SK-N-SH (cell line): ENCODE data around the gene ANKRD12. TPM values are rescaled to one million over a fixed set of nuclear protein-coding genes. Genes with fewer than 3 reads are reported as not detected.

Source experiments
- CTCF ChIA-PET: fragments of 300-600, 350-600 bp; formaldehyde crosslinking; extraction: SDS; loops from one replicate; lab custom pipeline; 2021; lab: Yijun Ruan, JAX
- POLR2A ChIA-PET: fragments of 350-600 bp; sonication (Branson Sonifier 250); formaldehyde crosslinking; extraction: SDS; loops from one replicate; lab custom pipeline; 2020; ENCODE audit warnings: antibody characterized with exemption, inconsistent platforms; lab: Yijun Ruan, JAX
- DNase-seq: peaks from one replicate; pipeline ENCODE4 v3.0.0; 2012
- H2AFZ ChIP-seq: fragments of 200-600 bp; sonication (generic); 2 replicates; pipeline ENCODE4 v1.8.1; 2016; ENCODE audit warnings: antibody characterized with exemption, mild to moderate bottlenecking, low read depth
- H3F3A ChIP-seq: fragments of 200-600 bp; sonication (generic); replicated peaks from 2 replicates; pipeline ENCODE3; 2016; ENCODE audit warnings: antibody characterized with exemption, mild to moderate bottlenecking; ENCODE audit not compliant: insufficient read depth
- H3K27ac ChIP-seq, 2 experiments: fragments of 200-500 bp in 1 of 2; fragments of 200-600 bp in 1 of 2; sonication (Bioruptor generic) in 1 of 2; sonication (generic), shearing (Covaris generic) in 1 of 2; 2 replicates each; pipeline versions ENCODE4 v1.5.1 to v1.6.1; 2014 to 2016; ENCODE audit warnings: low read depth in 2 of 2, inconsistent platforms in 1 of 2, low read length in 1 of 2, mild to moderate bottlenecking in 1 of 2, mixed read lengths in 1 of 2
- H3K27me3 ChIP-seq: fragments of 200-600 bp; sonication (generic), shearing (Covaris generic); 2 replicates; pipeline ENCODE4 v1.6.1; 2016; ENCODE audit warnings: mixed run types; ENCODE audit not compliant: insufficient read depth
- H3K36me3 ChIP-seq, 2 experiments: fragments of 200-500 bp in 1 of 2; fragments of 200-600 bp in 1 of 2; sonication (Bioruptor generic) in 1 of 2; sonication (generic) in 1 of 2; replicated peaks in 1 of 2; 2 replicates each; pipeline versions ENCODE3 to v1.5.1; 2014 to 2016; ENCODE audit warnings: low read length in 1 of 2, mild to moderate bottlenecking in 1 of 2; ENCODE audit not compliant: insufficient read depth in 2 of 2, control insufficient read depth in 1 of 2
- H3K4me1 ChIP-seq, 2 experiments: fragments of 200-500 bp in 1 of 2; fragments of 200-600 bp in 1 of 2; sonication (Bioruptor generic) in 1 of 2; sonication (generic), shearing (Covaris generic) in 1 of 2; 2 replicates each; pipeline versions ENCODE4 v1.5.1 to v1.6.1; 2014 to 2016; ENCODE audit warnings: low read depth in 1 of 2, low read length in 1 of 2, mixed run types in 1 of 2; ENCODE audit not compliant: insufficient read depth in 2 of 2, control insufficient read depth in 1 of 2
- H3K4me2 ChIP-seq: fragments of 200-600 bp; sonication (generic), shearing (Covaris generic); 2 replicates; pipeline ENCODE4 v1.6.1; 2017; ENCODE audit warnings: mixed run types
- H3K4me3 ChIP-seq, 2 experiments: fragments of 200-500 bp in 1 of 2; fragments of 200-600 bp in 1 of 2; sonication (Bioruptor generic) in 1 of 2; sonication (generic), shearing (Covaris generic) in 1 of 2; 2 replicates each; pipeline versions ENCODE4 v1.5.1 to v1.8.1; 2014 to 2016; ENCODE audit warnings: low read depth in 2 of 2, inconsistent platforms in 1 of 2, low read length in 1 of 2, mild to moderate bottlenecking in 1 of 2, mixed read lengths in 1 of 2, moderate library complexity in 1 of 2
- H3K79me2 ChIP-seq: fragments of 200-600 bp; sonication (generic); 2 replicates; pipeline ENCODE4 v1.8.1; 2017; ENCODE audit warnings: mild to moderate bottlenecking; ENCODE audit not compliant: insufficient read depth
- H3K9ac ChIP-seq: fragments of 200-600 bp; sonication (generic); 2 replicates; pipeline ENCODE4 v1.6.1; 2017; ENCODE audit warnings: mixed run types
- H3K9me2 ChIP-seq: fragments of 200-600 bp; sonication (generic); 2 replicates; pipeline ENCODE4 v1.6.1; 2017; ENCODE audit warnings: mixed run types
- H3K9me3 ChIP-seq: fragments of 200-600 bp; sonication (generic); 2 replicates; pipeline ENCODE4 v1.6.1; 2017; ENCODE audit warnings: mixed run types, mild to moderate bottlenecking, moderate library complexity
- H4K20me1 ChIP-seq: fragments of 200-600 bp; sonication (generic); 2 replicates; pipeline ENCODE4 v1.6.1; 2017; ENCODE audit warnings: mild to moderate bottlenecking, mixed run types; ENCODE audit not compliant: insufficient read depth
- ELF1 ChIP-seq: IDR thresholded peaks from 2 replicates; pipeline ENCODE4 v1.4.0; 2012
- EP300 ChIP-seq, 2 experiments: IDR thresholded peaks; 2 replicates each; pipeline versions ENCODE4 v1.4.0 to v1.6.1; 2012; ENCODE audit warnings: borderline replicate concordance in 1 of 2, low read depth in 1 of 2, low read length in 1 of 2
- FOSL2 ChIP-seq: IDR thresholded peaks from 2 replicates; pipeline ENCODE4 v1.4.0; 2012; ENCODE audit warnings: low read depth, mild to moderate bottlenecking, moderate library complexity, borderline replicate concordance
- FOXJ3 ChIP-seq: sonication (generic); formaldehyde crosslinking; IDR thresholded peaks from 2 replicates; pipeline ENCODE4 v1.5.1; 2020; ENCODE audit warnings: mild to moderate bottlenecking, missing genetic modification reagents
- GABPA ChIP-seq: IDR thresholded peaks from 2 replicates; pipeline ENCODE4 v1.4.0; 2012; ENCODE audit warnings: low read depth, mild to moderate bottlenecking
- NFIC ChIP-seq: IDR thresholded peaks from 2 replicates; pipeline ENCODE4 v1.4.0; 2012; ENCODE audit warnings: borderline replicate concordance
- POLR2AphosphoS5 ChIP-seq: IDR thresholded peaks from 2 replicates; pipeline ENCODE4 v1.6.1; 2012; ENCODE audit warnings: low read depth, low read length
- RCOR1 ChIP-seq: fragments of 150-350 bp; IDR thresholded peaks from 2 replicates; pipeline ENCODE4 v1.6.1; 2017; ENCODE audit warnings: antibody characterized with exemption, low read length
- RFX5 ChIP-seq: IDR thresholded peaks from 2 replicates; pipeline ENCODE4 v1.6.1; 2012; ENCODE audit warnings: mild to moderate bottlenecking, improper control_type of control experiment, low read length
- SIN3A ChIP-seq: IDR thresholded peaks from 2 replicates; pipeline ENCODE4 v1.6.1; 2012; ENCODE audit warnings: low read depth, mild to moderate bottlenecking, low read length, moderate library complexity, borderline replicate concordance
- TCF12 ChIP-seq: IDR thresholded peaks from 2 replicates; pipeline ENCODE4 v1.4.0; 2012
- TEAD4 ChIP-seq: IDR thresholded peaks from 2 replicates; pipeline ENCODE4 v1.4.0; 2012; ENCODE audit warnings: mild to moderate bottlenecking, borderline replicate concordance; ENCODE audit not compliant: insufficient read depth
- WGBS: methylation state at CpG from one replicate; pipeline ENCODE4 v1.1.6; 2017; ENCODE audit warnings: low lambda C conversion rate; 5-methylcytosine and 5-hydroxymethylcytosine counted together
- polyA plus RNA-seq, 3 experiments: library from polyadenylated mRNA; depleted of rRNA; stranded (reverse); fragments of >200 nt; gene quantifications; 2 replicates each; pipeline ENCODE4 v1.2.3, GENCODE V29; 2012
- TF ChIP-seq, protein P1 (sequence below): IDR thresholded peaks from 2 replicates; pipeline ENCODE4 v1.4.0; 2012; ENCODE audit warnings: low read depth
- TF ChIP-seq, protein P2 (sequence below): IDR thresholded peaks from 2 replicates; pipeline ENCODE4 v1.4.0; 2012; ENCODE audit warnings: low read depth, borderline replicate concordance
- TF ChIP-seq, protein P3 (sequence below): fragments of 150-350 bp; IDR thresholded peaks from 2 replicates; pipeline ENCODE4 v1.6.1; 2017; ENCODE audit warnings: antibody characterized with exemption, low read length, low read depth, borderline replicate concordance
- TF ChIP-seq, protein P4 (sequence below): fragments of 150-350 bp; IDR thresholded peaks from 2 replicates; pipeline ENCODE4 v1.6.1; 2016; ENCODE audit warnings: mild to moderate bottlenecking, low read depth, low read length
- TF ChIP-seq, protein P5 (sequence below): IDR thresholded peaks from 2 replicates; pipeline ENCODE4; 2012
- TF ChIP-seq, protein P6 (sequence below): IDR thresholded peaks from 2 replicates; pipeline ENCODE4 v1.4.0; 2012; ENCODE audit warnings: low read depth, borderline replicate concordance

ANKRD12 gene
- polyA plus RNA-seq, 1 of the 3 experiments (the other 2 are of a cell fraction), result 1.3 TPM

DNA sequence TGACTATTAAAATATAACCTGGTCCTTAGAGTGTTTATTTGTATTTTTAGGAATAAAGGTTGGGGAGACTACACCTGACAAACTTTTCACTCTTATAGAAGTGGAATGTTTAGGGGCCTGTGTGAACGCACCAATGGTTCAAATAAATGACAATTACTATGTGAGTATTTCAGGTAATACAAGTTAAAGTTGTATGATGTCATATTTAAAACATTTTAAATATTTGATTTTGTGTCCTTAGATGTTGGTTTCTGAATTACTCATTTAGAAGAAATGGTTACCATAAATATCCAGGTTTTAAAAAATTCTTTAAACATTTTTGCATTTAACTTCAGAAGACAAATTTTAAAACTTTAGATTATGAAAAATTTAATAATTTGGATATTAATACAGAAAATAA, 11.8 kb upstream of the ANKRD12 start:
- POLR2A ChIA-PET, result no interaction called here
- peaks cover 13% of the 10 kb centered on the region for H3F3A ChIP-seq
- CTCF ChIA-PET, result interaction anchor here (0.6 to 2.5 kb wide), 2 partner anchors 10 to 51 kb away, joined by 3 to 10 read pairs; no protein-coding TSS in a partner anchor
- H4K20me1 ChIP-seq, result no peaks in the 10 kb centered on the region
- H3K27ac ChIP-seq, result no peak overlapping the region
- no peak overlapping the region for H3K4me3 ChIP-seq
- no peaks in the 10 kb centered on the region for H3K27me3 ChIP-seq
- H3K9me2 ChIP-seq, result no peaks in the 10 kb centered on the region
- WGBS, result 78% methylated on average over 1 of the region's 1 CpG
- H2AFZ ChIP-seq, result no peak overlapping the region
- H3K4me2 ChIP-seq, result no peak overlapping the region
- H3K36me3 ChIP-seq, result peaks cover 78 to 88% of the 10 kb centered on the region in 2 experiments
- TF ChIP-seq EP300 (IDR thresholded peaks at IDR 0.05; ENCODE audit: borderline replicate concordance in 1 of 2, low read depth in 1 of 2, low read length in 1 of 2), result no peak
- TF ChIP-seq, protein P1, sequence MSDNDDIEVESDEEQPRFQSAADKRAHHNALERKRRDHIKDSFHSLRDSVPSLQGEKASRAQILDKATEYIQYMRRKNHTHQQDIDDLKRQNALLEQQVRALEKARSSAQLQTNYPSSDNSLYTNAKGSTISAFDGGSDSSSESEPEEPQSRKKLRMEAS, result no peak
- TF ChIP-seq, protein P2, sequence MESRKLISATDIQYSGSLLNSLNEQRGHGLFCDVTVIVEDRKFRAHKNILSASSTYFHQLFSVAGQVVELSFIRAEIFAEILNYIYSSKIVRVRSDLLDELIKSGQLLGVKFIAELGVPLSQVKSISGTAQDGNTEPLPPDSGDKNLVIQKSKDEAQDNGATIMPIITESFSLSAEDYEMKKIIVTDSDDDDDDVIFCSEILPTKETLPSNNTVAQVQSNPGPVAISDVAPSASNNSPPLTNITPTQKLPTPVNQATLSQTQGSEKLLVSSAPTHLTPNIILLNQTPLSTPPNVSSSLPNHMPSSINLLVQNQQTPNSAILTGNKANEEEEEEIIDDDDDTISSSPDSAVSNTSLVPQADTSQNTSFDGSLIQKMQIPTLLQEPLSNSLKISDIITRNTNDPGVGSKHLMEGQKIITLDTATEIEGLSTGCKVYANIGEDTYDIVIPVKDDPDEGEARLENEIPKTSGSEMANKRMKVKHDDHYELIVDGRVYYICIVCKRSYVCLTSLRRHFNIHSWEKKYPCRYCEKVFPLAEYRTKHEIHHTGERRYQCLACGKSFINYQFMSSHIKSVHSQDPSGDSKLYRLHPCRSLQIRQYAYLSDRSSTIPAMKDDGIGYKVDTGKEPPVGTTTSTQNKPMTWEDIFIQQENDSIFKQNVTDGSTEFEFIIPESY, result no peak
- TF ChIP-seq, protein P3, sequence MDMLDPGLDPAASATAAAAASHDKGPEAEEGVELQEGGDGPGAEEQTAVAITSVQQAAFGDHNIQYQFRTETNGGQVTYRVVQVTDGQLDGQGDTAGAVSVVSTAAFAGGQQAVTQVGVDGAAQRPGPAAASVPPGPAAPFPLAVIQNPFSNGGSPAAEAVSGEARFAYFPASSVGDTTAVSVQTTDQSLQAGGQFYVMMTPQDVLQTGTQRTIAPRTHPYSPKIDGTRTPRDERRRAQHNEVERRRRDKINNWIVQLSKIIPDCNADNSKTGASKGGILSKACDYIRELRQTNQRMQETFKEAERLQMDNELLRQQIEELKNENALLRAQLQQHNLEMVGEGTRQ, result no peak
- no peak for TF ChIP-seq TCF12
- TF ChIP-seq GABPA, result no peak
- no peak for TF ChIP-seq SIN3A
- TF ChIP-seq, protein P4, sequence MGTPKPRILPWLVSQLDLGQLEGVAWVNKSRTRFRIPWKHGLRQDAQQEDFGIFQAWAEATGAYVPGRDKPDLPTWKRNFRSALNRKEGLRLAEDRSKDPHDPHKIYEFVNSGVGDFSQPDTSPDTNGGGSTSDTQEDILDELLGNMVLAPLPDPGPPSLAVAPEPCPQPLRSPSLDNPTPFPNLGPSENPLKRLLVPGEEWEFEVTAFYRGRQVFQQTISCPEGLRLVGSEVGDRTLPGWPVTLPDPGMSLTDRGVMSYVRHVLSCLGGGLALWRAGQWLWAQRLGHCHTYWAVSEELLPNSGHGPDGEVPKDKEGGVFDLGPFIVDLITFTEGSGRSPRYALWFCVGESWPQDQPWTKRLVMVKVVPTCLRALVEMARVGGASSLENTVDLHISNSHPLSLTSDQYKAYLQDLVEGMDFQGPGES, result no peak
- TF ChIP-seq, protein P5, sequence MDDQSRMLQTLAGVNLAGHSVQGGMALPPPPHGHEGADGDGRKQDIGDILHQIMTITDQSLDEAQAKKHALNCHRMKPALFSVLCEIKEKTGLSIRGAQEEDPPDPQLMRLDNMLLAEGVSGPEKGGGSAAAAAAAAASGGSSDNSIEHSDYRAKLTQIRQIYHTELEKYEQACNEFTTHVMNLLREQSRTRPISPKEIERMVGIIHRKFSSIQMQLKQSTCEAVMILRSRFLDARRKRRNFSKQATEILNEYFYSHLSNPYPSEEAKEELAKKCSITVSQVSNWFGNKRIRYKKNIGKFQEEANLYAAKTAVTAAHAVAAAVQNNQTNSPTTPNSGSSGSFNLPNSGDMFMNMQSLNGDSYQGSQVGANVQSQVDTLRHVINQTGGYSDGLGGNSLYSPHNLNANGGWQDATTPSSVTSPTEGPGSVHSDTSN, result no peak
- no peak for TF ChIP-seq FOSL2
- no peak for TF ChIP-seq NFIC
- H3K9ac ChIP-seq, result no peak overlapping the region
- no peaks in the 10 kb centered on the region; a peak in 2 of 4 replicates for H3K4me1 ChIP-seq
- no peaks in the 10 kb centered on the region for H3K9me3 ChIP-seq
- peaks cover 73% of the 10 kb centered on the region for H3K79me2 ChIP-seq
- DNase-seq, result no peak

DNA sequence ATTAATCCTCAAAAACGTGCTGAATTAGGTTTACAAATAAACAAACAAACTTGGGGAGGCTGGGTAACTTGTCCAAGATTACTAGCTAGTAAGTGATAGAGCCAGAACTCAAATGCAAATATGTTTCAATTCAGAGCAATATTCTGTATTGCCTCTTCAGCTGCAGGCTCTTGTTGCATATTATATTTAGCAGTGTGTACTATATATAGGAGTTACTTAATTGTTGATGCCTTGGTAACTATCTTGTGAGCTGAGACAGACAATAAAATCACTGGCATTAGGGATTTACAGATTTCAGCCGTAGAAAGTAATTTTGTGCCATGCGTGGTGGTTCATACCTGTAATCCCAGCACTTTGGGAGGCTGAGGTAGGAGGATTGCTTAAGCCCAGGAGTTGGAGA, 10.2 kb upstream of the ANKRD12 start:
- no peaks in the 10 kb centered on the region for H3K9me3 ChIP-seq
- H3K79me2 ChIP-seq, result peaks cover 65% of the 10 kb centered on the region
- POLR2A ChIA-PET, result no interaction called here
- CTCF ChIA-PET, result interaction anchor here (1.0 to 2.5 kb wide), 5 partner anchors 11 to 62 kb away, joined by 3 to 10 read pairs (median 4); no protein-coding TSS in a partner anchor
- no peak for DNase-seq
- no peaks in the 10 kb centered on the region; a peak in 2 of 4 replicates for H3K4me1 ChIP-seq
- H4K20me1 ChIP-seq, result no peaks in the 10 kb centered on the region
- H3K36me3 ChIP-seq, result peaks cover 81 to 90% of the 10 kb centered on the region in 2 experiments
- H2AFZ ChIP-seq, result no peak overlapping the region
- no peaks in the 10 kb centered on the region for H3K27me3 ChIP-seq
- H3K9ac ChIP-seq, result no peak overlapping the region
- no peak overlapping the region for H3K4me3 ChIP-seq
- WGBS, result 95% methylated on average over 3 of the region's 3 CpGs
- no peak overlapping the region for H3K27ac ChIP-seq
- H3K9me2 ChIP-seq, result no peaks in the 10 kb centered on the region
- peaks cover 20% of the 10 kb centered on the region for H3F3A ChIP-seq
- no peak overlapping the region for H3K4me2 ChIP-seq
- TF ChIP-seq, protein P5, result no peak
- TF ChIP-seq, protein P6, sequence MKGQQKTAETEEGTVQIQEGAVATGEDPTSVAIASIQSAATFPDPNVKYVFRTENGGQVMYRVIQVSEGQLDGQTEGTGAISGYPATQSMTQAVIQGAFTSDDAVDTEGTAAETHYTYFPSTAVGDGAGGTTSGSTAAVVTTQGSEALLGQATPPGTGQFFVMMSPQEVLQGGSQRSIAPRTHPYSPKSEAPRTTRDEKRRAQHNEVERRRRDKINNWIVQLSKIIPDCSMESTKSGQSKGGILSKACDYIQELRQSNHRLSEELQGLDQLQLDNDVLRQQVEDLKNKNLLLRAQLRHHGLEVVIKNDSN, result no peak
- no peak for TF ChIP-seq FOXJ3
- no peak for TF ChIP-seq TEAD4
- TF ChIP-seq RCOR1, result no peak
- no peak for TF ChIP-seq ELF1
- TF ChIP-seq POLR2AphosphoS5, result no peak
- no peak for TF ChIP-seq RFX5
